ENCODE results near the gene PRPF40A.

PRPF40A gene

GRCh38 chr2:152611458-152612231, 105.6 kb downstream of the PRPF40A start:
- Histone ChIP-seq H3K27ac (ENCODE audit: extremely low read depth, low read depth, low read length) (no peak overlapping the region), H3K36me3 (ENCODE audit: control insufficient read depth in 2 of 2, insufficient read depth in 1 of 2, low read length in 2 of 2) (peaks cover 0 to 19% of the 10 kb centered on the region in 2 experiments; a peak in 1 of 3 replicates), H3K4me1 (ENCODE audit: control insufficient read depth, insufficient read depth, low read length) (no peaks in the 10 kb centered on the region), H3K4me3 (ENCODE audit: low read depth, low read length) (no peak overlapping the region), H3K9me3 (ENCODE audit: control insufficient read depth, insufficient read depth, low read depth, low read length) (no peaks in the 10 kb centered on the region)
- POLR2A ChIA-PET = no interaction called here
- TF ChIP-seq INSM2 (tag by site-specific recombination; IDR thresholded peaks at IDR 0.05) (no peak), PATZ1 (tag by site-specific recombination; IDR thresholded peaks at IDR 0.05) (no peak), YY2 (tag by site-specific recombination; IDR thresholded peaks at IDR 0.05) (no peak), ZNF660 (tag by site-specific recombination; IDR thresholded peaks at IDR 0.05) (no peak), ZNF645 (tag by site-specific recombination; IDR thresholded peaks at IDR 0.05) (no peak), ZNF19 (tag by site-specific recombination; IDR thresholded peaks at IDR 0.05; ENCODE audit: low read depth) (no peak), AEBP2 (tag by site-specific recombination; IDR thresholded peaks at IDR 0.05; ENCODE audit: borderline replicate concordance) (no peak), ZNF785 (tag by site-specific recombination; IDR thresholded peaks at IDR 0.05) (no peak), ZFP69B (tag by site-specific recombination; IDR thresholded peaks at IDR 0.05) (no peak), ZBTB6 (tag by site-specific recombination; IDR thresholded peaks at IDR 0.05) (no peak), GLIS2 (tag by site-specific recombination; IDR thresholded peaks at IDR 0.05) (no peak), ZNF544 (tag by site-specific recombination; IDR thresholded peaks at IDR 0.05) (no peak), ZNF274 (IDR thresholded peaks at IDR 0.05; ENCODE audit: low read length) (no peak), ZNF274 (tag by site-specific recombination; IDR thresholded peaks at IDR 0.05; ENCODE audit: borderline replicate concordance) (no peak), ZNF362 (tag by site-specific recombination; IDR thresholded peaks at IDR 0.05) (no peak), ZNF488 (tag by site-specific recombination; IDR thresholded peaks at IDR 0.05) (no peak), ZNF48 (tag by site-specific recombination; IDR thresholded peaks at IDR 0.05) (no peak), ZNF23 (tag by site-specific recombination; IDR thresholded peaks at IDR 0.05; ENCODE audit: borderline replicate concordance) (no peak), ELK4 (IDR thresholded peaks at IDR 0.05; ENCODE audit: borderline replicate concordance, low read depth, low read length) (no peak), ZNF37A (tag by site-specific recombination; IDR thresholded peaks at IDR 0.05) (no peak), ZNF629 (tag by site-specific recombination; IDR thresholded peaks at IDR 0.05) (no peak)
- CTCF ChIA-PET = no interaction called here
